GM12892 (cell line): ENCODE measurements around the gene ARNT2.

ENCODE experiments used
- DNase-seq: peaks from one replicate; pipeline ENCODE4 v3.0.0; 2011; ENCODE audit not compliant: insufficient read length
- FAIRE-seq: peaks from 2 replicates; lab custom pipeline; 2011; peaks lifted over from hg19 to GRCh38; lab: Jason Lieb, UNC
- POLR2A ChIP-seq: IDR thresholded peaks from 2 replicates; pipeline ENCODE4 v1.6.1; 2011; ENCODE audit warnings: low read depth, low read length, control low read depth
- POLR2AphosphoS5 ChIP-seq: IDR thresholded peaks from 2 replicates; pipeline ENCODE4 v1.6.1; 2011; ENCODE audit warnings: low read depth, low read length, control low read depth
- TAF1 ChIP-seq: IDR thresholded peaks from 2 replicates; pipeline ENCODE4 v1.6.1; 2011; ENCODE audit warnings: low read depth, mild to moderate bottlenecking, control low read depth, low read length, borderline replicate concordance

The ARNT2 gene

DNA sequence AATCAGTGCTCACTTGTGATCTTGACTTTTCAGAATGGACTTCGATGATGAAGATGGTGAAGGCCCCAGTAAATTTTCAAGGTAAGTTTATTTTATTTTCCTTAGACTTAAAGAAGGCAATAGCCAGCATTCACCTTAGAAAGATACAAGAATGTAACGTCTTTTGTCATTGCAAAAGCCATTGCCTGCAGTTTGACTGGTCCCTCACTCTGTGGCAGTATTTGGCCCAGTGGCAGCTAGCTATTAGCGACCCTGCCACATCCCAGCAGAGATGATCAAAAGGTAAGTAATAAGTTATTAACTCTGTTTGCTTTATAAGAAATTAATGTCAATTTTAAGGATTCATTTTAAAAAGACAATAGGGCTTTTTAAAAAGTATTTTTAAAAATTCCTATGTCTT, 53.7 kb downstream of the ARNT2 start:
- DNase-seq (no peak), FAIRE-seq (no peak)
- TF ChIP-seq POLR2AphosphoS5 = no peak
- TF ChIP-seq POLR2A = no peak
- no peak for TF ChIP-seq TAF1

DNA sequence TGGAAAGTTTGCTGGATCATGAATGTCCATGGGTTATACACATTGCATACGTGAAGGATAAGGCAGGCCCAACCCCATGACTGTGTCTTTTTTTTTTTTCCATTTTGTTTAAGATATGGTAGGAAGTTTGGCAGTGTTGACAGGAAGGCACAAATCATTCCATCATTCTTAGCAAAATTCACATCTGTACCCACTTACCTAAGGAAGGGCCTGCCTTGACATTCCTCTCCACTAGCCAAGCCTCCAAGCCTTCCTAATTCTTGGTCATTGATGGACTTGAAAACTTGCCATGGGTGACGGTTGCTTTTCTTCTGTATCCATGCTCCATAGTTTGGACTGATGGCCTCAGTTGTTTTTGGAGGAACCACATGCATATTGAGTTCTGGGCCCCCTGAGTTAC, 54.4 kb downstream of the ARNT2 start:
- DNase-seq (no peak), FAIRE-seq (no peak)
- TF ChIP-seq POLR2AphosphoS5 (no peak), TAF1 (no peak), POLR2A (no peak)

DNA sequence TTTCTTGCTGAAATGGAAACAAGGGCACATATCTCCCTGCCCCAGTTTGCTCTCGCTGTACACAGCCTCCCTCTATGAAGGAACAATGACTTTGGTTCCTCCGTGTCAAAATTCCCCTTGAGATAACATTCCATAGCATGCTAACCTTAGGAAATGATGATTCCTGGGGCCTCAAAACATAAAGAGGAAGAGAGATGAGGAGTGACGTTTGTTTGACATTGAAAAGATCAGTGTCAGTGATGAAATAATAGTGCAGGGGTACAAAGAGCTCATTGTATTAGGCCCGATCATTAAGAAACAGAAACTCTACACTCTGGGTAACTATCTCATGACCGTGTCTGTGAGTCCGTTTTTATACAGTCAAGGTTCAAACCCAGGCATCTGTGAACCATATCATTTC, 55.2 kb downstream of the ARNT2 start:
- FAIRE-seq (no peak), DNase-seq (no peak)
- TF ChIP-seq TAF1 (no peak), POLR2AphosphoS5 (no peak), POLR2A (no peak)

DNA sequence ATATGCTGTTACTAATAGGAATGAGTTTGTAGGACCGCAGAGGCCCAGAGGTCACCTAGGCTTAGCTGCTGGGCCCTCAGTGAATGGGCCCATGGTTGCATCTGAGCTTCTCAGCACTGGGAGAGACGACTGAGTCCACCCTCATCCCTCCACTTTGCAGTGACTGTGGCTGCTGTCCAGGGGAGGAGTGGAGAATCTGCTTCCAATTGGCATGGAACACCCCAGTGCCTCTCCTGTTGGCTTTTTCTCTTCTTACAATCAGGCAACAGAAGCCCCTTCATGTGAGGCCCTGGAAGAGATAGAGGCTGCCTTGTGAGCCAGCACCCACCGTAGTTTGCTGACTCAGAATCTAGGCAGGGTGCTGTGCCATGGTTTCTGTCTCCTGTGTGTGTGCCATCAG, 55.6 kb downstream of the ARNT2 start:
- TF ChIP-seq TAF1 (no peak), POLR2AphosphoS5 (no peak), POLR2A (no peak)
- DNase-seq (no peak), FAIRE-seq (no peak)

DNA sequence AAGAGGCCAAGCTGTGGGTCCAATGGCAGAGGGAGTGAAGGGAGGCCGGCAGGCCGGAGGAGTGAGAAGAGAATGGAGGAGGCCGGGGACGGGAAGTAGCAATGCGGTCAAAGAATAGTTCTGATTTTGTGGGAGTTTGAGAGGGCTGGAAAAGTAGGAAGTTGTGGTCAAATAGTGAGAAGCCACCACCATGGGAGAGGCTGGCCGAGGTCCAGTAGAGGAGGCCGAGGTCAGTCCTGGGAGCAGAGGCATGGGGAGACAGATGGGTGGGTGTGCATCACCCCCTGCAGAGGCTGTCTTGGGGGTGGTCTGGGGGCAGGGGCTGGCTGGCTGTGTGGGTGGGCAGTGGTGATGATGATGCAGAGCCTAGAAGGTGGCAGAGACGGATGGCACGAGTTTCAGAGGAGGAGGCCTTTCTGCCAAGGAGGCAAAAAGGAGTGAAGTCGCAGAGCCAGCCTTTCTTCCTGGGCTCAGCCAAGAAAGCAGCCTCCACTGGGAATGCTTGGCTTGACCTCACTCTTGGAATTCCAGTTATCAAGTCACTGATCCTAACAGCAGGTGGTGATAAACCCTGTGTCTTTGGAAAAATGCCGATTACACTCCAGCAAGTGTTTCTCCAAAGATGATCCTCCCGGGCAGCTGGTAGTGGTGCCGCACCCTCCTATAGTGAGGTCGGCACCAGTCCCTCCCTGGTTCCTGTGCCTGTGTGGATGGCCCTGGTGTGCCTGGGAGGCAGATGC, 57.3 kb downstream of the ARNT2 start:
- DNase-seq (no peak), FAIRE-seq (no peak)
- TF ChIP-seq TAF1 = no peak
- no peak for TF ChIP-seq POLR2AphosphoS5
- TF ChIP-seq POLR2A = no peak

DNA sequence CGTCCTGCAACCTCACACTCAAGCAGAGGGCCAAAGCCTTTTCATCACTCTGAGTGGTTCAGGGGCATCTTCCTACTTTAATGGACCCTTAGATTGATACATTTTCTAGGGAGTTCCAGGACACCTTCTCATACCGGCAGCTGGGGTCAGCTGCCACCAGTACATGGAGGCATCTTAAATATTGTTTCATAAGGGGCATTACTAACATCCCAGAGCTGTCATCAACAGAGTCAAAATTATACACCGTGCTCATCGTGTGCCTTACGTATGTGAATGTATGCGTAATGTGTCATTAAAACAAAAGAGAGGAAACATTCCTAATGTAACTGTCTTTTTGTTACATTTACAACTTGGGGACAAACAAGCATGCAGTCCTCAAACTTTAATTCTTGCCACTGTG, 57.9 kb downstream of the ARNT2 start:
- TF ChIP-seq TAF1 = no peak
- FAIRE-seq = no peak
- DNase-seq = no peak

DNA sequence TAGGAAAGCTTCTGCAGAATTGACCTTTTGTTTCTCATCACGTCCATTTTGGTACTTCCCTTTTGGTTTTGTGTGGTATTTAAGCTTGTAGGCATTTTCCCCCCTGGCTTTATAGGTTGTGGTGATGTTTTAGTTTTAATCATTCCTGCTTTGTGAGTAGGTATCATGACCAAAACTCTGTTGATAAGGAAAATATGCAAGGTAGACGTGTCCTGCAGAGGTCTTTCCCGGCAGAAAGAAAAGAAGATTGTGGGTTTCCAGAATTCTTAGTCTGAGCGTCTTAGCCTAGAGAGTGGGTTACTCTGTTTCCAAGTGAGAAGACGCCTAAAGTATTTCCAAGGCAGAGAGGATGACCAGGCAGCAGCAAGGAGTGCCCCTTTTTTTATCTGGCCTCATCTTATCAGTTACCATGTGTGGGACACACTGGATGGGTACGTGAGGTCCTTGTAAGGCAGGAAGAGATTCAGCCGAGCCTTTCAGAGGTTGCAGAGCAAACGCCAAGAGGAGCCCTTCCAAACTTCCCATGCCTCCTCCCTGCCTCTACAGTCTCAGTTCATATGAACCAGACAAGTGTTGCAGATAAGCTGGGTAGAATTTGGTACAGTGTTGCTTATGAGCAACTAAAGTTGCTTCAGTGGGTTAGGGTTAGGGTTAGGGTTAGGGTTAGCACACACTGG, 58.8 kb downstream of the ARNT2 start:
- TF ChIP-seq TAF1 (no peak), POLR2A (no peak), POLR2AphosphoS5 (no peak)
- FAIRE-seq = no peak
- DNase-seq = no peak

DNA sequence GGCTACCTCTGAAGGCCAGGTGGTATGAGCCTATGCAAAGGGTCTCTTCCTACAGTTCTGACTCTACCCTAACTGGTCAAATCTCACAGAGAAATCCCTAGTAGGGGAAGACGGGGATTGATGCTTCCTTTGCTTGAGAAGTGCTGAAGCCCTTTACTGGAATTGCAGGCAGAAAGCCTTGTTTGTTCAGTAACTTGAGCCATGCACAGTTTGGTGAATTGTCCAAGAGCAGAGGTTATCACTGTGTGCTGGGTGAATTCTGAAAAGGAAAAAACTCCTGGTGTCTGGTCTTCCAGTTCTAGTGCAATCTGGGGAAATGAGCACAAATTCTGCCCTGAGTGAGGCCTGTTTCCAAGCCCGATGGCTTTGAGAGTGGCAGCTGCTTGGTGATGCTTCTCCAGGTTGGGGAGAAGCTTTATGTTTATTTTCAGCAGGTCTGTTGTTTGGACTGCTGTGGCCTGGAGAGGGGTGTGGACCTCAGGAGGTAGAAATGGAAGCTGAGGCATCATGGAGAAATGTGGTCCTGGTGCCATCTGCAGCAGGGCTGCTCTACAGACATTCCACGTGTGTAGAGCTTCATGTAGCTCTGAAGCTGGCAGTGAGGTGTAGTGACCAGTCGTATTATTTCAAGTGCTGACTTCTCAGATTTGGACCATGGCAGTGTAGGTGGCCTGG, 60.9 kb downstream of the ARNT2 start:
- DNase-seq = no peak
- TF ChIP-seq POLR2A (no peak), POLR2AphosphoS5 (no peak), TAF1 (no peak)
- no peak for FAIRE-seq

DNA sequence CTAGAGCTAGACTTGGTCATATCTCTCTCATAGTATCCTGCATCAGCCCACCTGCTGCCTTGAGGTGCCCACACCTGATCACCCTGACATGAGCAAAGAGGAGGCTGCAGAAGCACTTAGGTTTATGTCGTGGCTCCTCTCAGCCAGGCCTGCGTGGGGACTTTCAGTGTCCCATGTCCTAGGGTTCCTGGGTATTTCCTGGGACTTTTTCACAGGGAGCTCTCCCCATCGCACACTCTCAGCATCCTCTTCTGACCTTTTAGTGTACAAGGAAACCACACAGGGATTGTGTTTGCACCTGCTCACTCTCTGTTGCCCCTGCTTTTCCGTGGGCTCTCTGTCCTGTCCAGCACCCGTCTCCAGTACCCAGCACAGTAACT, 61.4 kb downstream of the ARNT2 start:
- FAIRE-seq = no peak
- TF ChIP-seq POLR2A (no peak), TAF1 (no peak), POLR2AphosphoS5 (no peak)
- no peak for DNase-seq

DNA sequence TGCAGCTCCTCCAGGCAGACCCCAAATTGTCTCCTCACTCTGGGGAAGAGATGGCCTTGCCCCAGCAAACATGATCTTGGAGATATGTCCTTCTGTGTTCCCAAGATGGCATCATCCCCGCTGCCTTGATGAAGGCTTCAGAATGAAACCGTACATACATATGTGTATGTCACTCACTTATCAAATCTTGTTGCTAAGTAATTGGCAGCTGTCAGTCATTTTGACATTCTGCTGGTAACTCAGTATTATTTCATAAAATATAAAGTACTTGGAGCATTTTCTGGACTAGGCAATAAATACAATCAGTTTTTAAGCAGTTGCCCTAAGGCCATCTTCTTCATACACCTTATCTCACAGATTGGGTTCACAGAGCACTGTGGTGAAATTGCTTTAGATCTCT, 62.4 kb downstream of the ARNT2 start:
- DNase-seq (no peak), FAIRE-seq (no peak)
- TF ChIP-seq POLR2AphosphoS5 (no peak), TAF1 (no peak), POLR2A (no peak)

DNA sequence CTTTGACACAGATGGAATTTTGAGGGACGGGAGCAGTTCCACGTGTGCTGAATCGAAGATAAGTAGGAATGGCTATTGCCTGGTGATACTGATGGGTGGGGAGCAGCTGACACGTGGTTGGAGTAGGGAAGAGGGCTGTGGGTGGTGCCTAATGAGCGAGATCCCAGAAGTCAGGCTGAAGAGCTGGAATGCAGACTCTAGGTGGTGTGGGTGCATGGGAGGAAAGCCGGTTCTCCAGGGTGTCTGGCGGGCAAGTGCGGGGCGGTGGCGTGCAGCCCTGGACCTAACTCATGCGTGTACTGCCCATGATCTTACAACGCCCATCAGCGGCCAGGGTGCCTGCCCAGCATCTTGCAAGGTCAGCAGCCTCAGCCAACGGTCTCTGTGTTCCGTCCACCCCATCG, 63.1 kb downstream of the ARNT2 start:
- no peak for FAIRE-seq
- no peak for DNase-seq
- no peak for TF ChIP-seq POLR2AphosphoS5

DNA sequence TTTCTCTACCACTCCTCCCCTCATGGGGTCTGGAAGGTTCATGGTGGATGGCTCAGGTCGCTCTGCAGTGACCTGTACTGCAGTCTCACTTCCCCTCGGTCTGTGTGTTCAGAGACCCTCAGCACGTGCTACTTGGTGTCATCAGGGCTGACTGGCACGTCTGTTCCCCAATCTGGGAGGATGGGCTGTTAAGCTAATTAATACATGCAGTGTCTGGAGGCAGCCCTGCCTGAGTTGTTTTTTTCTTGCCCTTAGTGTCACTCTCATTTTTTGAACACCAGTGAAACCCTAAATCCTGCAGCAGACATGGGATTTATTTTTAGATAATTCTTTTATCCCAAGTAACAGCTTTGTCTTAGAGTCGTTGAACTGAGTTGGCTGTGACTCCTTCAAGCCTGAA, 64.6 kb downstream of the ARNT2 start:
- FAIRE-seq = no peak
- DNase-seq = no peak
- TF ChIP-seq TAF1 = no peak
- TF ChIP-seq POLR2A = no peak
- no peak for TF ChIP-seq POLR2AphosphoS5
